ENCODE data around the gene CA9.
"Not testable (repeated sequence)": the region's sequence is repeated elsewhere in the genome, so short reads cannot be mapped to it uniquely, and the experiment has no call there.

CA9 gene

DNA sequence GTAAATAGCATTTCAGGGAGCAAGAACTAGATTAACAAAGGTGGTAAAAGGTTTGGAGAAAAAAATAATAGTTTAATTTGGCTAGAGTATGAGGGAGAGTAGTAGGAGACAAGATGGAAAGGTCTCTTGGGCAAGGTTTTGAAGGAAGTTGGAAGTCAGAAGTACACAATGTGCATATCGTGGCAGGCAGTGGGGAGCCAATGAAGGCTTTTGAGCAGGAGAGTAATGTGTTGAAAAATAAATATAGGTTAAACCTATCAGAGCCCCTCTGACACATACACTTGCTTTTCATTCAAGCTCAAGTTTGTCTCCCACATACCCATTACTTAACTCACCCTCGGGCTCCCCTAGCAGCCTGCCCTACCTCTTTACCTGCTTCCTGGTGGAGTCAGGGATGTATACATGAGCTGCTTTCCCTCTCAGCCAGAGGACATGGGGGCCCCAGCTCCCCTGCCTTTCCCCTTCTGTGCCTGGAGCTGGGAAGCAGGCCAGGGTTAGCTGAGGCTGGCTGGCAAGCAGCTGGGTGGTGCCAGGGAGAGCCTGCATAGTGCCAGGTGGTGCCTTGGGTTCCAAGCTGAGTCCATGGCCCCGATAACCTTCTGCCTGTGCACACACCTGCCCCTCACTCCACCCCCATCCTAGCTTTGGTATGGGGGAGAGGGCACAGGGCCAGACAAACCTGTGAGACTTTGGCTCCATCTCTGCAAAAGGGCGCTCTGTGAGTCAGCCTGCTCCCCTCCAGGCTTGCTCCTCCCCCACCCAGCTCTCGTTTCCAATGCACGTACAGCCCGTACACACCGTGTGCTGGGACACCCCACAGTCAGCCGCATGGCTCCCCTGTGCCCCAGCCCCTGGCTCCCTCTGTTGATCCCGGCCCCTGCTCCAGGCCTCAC is at the start of gene CA9:
Gene CA9 (plus strand): TSS at position 797 of the 893 bp plus-strand sequence. CDS start 32 bp downstream, at position 829.
- no peak for DNase-seq (ENCODE audit: extremely low read depth in 1 of 2, low read depth in 1 of 2)

GRCh38 chr9:35627575-35627974 is 46.2 kb upstream of the CA9 start:
- no peak for DNase-seq (ENCODE audit: extremely low read depth in 1 of 2, low read depth in 1 of 2)

DNA sequence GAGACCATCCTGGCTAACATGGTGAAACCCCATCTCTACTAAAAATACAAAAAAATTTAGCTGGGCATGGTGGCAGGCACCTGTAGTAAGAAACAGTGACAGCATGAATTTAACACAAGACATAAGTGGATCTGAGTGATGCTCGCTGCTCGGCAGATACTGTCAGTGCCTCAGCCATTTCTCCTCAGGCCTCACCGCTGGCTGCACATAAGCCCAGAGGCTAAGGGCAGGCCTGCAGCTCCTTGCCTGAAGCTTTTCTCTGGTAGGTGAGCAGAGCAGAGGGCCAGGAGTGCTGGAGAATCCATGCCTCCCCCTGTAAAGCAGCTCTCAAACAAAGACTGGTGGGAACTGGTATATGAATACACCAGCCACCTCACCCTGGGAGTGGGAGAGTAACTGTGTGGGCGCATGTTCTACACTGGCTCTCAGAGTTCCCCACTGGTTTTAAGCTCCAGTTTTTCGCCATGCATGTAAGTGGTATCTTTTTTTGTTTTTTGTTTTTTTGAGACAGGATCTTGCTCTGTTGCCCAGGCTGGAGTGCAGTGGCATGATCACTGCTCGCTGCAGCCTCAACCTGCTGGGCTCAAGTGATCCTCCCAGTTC is 45.2 kb upstream of the CA9 start:
- DNase-seq (ENCODE audit: extremely low read depth in 1 of 2, low read depth in 1 of 2): no peak

DNA sequence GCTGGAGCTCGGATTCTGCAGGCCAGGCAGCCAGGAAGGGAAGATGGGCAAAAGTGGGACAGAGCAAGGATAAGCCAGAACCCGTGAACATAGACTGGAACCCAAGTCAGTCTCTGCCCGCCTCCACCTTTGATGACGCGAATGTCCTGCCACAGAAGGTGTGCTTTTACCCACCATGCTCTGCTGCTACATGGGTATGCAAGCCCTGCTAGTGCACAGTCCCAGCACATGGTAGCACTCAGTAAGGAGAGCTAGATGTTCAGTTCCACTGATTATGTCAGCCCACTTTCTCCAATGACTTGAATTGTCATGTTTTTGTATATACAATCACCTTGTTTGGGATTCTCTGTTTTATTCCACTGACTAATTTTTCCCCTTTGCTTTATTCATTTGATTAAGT is 44.1 kb upstream of the CA9 start:
- DNase-seq (ENCODE audit: extremely low read depth in 1 of 2, low read depth in 1 of 2): no peak

- no peak for DNase-seq (ENCODE audit: extremely low read depth in 1 of 2, low read depth in 1 of 2)
Measured at GRCh38 chr9:35635730-35636129, 38.0 kb upstream of the CA9 start.

GRCh38 chr9:35636135-35636876 is 37.4 kb upstream of the CA9 start:
- no peak for DNase-seq (ENCODE audit: extremely low read depth in 1 of 2, low read depth in 1 of 2)

GRCh38 chr9:35636877-35637246 is 36.9 kb upstream of the CA9 start:
- not testable (repeated sequence) for DNase-seq (ENCODE audit: extremely low read depth in 1 of 2, low read depth in 1 of 2)

- not testable (repeated sequence) for DNase-seq (ENCODE audit: extremely low read depth in 1 of 2, low read depth in 1 of 2)
Measured at GRCh38 chr9:35637427-35637955, 36.2 kb upstream of the CA9 start.

GRCh38 chr9:35638751-35639150 is 35.0 kb upstream of the CA9 start:
- DNase-seq (ENCODE audit: extremely low read depth in 1 of 2, low read depth in 1 of 2): not testable (repeated sequence)

DNA sequence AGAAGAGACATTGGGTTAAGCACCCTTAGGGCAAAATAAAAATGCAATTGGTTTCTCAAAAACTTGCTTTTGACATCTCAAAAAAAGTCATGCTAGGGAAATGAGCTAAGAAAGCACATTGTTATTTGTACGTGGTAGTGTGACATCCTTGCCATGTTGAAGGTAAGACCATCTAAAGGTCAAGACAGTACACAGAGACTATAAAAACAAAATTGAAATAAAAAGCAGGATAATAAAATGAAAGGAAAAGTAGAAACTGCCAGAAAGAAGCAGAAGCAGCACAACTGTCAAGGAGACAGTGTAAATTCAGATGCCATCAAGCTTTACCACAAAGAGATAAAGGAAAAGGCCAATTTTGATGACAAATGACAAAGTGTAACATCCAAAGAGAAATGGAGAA is 34.5 kb upstream of the CA9 start:
- DNase-seq (ENCODE audit: extremely low read depth in 1 of 2, low read depth in 1 of 2): not testable (repeated sequence)

- no peak for DNase-seq (ENCODE audit: extremely low read depth in 1 of 2, low read depth in 1 of 2)
Measured at GRCh38 chr9:35639631-35640030, 34.1 kb upstream of the CA9 start.

DNA sequence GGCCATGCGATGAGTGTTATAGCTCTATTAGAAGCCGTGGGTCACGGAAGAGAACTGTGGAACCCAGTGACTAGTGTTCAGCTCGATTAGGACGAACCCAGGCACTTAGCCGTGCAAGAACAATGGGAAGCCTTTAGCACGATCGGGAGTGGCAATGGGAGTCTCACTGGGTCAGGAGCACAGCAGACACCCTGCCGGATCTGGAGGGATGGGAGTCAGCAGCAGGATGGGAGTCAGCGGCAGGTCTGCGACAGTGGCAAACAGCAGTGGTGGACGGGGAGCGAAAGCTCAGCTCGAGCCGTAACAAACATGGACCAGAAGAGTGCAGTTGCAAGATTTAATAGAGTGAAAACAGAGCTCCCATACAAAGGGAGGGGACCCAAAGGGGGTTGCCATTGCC is 33.3 kb upstream of the CA9 start:
- not testable (repeated sequence) for DNase-seq (ENCODE audit: extremely low read depth in 1 of 2, low read depth in 1 of 2)

DNA sequence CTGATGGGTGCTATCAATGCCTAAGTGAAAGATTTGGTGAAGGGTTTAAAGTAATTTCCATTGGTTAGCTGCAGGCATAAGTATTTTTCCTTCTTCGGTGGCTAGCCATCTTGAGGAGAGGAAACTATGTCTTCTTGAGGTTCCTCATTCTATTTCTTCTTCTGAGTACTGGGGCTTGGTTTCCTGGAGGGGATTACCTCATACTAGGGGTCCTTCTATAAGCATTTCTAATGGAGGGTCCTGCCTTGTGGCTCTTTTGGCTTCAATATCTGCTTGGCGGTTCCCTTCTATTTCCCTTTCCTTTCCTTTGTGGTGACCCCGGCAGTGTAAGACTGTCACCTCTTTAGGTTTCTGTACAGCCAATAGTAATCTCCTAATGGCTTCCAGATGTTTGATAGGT is 32.2 kb upstream of the CA9 start:
- DNase-seq (ENCODE audit: extremely low read depth in 1 of 2, low read depth in 1 of 2): not testable (repeated sequence)

DNA sequence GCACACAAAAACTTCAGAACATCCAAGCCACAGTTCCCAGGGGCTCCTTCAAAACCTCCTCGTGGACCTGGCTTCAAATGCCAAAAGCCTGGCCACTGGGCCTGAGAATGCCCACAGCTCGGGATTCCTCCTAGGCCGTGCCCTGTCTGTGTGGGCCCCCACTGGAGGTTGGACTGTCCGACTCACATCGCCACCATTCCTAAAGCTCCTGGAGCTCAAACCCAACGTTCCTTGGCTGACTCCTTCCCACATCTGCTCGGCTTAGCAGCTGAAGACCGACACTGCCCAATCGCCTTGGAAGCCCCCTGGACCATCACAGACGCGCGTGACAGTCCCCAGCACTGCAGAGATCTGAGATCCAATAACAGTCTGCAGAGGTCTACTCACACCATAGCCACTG is 30.7 kb upstream of the CA9 start:
- DNase-seq (ENCODE audit: extremely low read depth in 1 of 2, low read depth in 1 of 2): no peak

DNA sequence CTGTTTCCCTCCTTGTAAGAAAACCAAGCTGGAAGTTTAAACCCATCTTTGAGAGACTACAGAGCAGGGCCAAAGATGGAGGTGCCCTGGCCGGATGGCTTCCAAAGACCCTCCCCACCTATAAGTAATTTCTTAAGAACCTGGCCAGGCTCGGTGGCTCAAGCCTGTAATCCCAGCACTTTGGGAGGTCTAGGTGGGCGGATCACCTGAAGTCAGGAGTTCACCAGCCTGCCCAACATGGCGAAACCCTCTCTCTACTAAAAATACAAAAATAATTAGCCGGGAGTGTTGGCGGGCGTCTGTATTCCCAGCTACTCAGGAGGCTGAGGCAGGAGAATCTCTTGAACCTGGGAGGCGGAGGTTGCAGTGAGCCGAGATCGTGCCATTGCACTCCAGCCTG is 28.0 kb upstream of the CA9 start:
- DNase-seq (ENCODE audit: extremely low read depth in 1 of 2, low read depth in 1 of 2): not testable (repeated sequence)

GRCh38 chr9:35646153-35646532 is 27.6 kb upstream of the CA9 start:
- DNase-seq (ENCODE audit: extremely low read depth in 1 of 2, low read depth in 1 of 2): no peak

- DNase-seq (ENCODE audit: extremely low read depth in 1 of 2, low read depth in 1 of 2): peak; percentile 79 to 82
Measured at GRCh38 chr9:35646533-35647265, 27.0 kb upstream of the CA9 start.

DNA sequence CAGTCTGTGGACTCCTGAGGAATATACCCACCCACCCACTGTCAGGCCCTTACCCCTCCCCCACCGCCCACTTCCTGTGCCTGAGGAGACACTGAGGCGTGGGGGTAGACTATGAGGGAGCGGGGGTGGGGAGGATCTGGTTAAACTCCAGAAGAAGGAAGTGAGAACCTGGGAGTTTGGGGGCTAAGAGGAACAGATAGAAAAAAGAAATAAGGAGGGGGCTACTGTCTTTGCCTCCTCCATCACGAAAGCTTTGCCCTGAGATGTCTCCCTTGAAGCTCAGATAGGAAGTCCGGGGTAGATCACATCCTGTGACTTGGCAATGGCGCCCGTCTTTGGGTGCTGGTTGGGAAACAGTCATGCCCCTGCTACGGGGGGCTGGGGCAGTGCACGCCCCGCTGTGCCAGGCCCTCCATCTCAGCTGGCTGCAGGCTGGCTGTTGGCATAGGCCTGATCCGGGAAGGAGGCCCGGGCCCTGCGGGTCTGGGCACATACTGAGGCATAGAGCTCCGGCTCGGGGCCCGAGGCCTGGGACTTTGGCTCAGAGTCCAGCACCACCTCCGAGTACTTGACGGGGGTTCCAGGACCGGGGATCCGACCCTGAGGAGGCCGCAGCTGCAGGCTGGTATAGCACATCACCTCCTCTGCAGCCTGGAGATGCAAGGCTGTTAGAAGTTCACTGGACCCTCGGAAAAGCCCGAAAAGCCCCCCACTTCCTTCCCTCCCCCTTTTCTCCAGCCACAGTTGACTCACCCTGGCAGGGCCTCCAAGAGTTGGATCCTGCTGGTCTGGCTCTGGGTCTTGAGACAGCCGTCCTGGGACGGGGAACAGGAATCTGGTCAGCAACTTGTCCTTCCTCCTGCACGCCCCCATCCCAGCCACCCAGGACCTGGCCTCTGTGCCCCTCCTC is 24.0 kb upstream of the CA9 start:
- DNase-seq (ENCODE audit: extremely low read depth in 1 of 2, low read depth in 1 of 2): no peak

DNA sequence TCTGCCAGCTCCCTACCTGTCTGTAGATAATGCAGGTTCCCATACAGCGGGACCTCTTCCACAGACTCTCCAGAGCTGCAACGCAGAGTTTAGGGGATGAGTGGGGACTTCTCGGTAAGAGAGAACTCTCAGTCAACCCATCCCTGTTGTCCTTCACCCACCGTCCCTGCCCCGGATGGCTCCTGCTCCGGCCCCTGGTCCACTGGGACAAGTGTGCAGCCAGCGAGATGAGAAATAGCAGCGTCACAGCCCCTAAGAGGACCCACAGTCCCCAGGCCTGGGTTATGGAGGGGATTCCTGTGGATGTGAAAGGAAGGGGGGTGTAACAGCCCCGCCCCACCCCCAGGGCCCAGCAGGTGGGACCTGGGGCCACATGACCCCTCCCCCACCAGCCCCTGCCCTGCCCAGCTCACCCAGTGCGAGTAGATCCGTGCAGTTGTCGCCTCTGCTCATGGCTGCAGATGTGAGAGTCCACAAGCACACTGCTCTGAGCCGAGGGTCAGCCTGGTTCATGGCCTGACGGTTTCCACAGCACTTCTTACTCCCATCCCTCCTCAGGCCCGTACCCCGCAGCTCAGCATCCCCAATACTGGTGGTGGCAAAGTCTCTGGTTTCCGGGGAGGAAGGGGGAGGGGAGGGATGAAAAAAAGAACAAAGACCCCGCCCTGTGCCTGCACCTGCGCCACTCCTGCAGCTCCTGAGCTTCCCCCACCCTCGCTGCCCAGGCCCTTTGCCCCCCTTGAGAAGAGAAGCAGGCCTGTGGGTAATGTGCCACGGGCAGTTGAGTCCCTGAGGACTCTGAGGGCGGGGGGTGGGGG is 23.2 kb upstream of the CA9 start, which contains the start of gene SIT1:
Gene SIT1 (minus strand): TSS at position 591 of the 818 bp plus-strand sequence. CDS start 78 bp downstream, at position 513.
- no peak for DNase-seq (ENCODE audit: extremely low read depth in 1 of 2, low read depth in 1 of 2)
